ENCODE data around the gene IKBKG. TPM values are rescaled to one million over a fixed set of nuclear protein-coding genes. Genes with fewer than 3 reads are reported as not detected.

IKBKG gene
- total and polyA plus RNA-seq, 5 donors from 2014 or later = 27.9 to 48.0 (median 36.7) TPM

DNA sequence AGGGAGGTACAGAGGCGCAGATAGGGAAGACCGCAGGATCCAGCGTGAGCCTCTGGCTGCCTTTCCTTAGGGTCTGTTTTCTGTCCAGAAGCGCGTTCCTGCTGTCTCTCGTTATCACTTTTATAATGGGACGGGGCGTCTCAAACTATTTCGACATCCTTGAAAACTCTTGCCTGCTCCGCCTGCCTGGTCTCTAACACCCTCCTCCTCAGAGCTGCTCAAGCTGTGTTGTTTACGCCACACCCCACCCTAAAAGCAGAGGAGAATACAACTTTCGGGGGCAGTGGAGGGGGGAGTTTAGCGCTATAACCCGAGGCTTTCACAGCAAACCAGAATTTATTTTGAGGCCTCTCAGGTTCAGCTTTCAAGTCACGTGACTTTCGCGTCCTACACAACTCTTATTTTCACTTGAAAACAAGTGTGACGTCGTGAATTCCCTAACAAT is 30.7 kb upstream of the IKBKG start:
- Mint-ChIP-seq H3K36me3 (peaks cover 5% of the 10 kb centered on the region), H3K9me3 (no peaks in the 10 kb centered on the region), H3K27me3 (no peaks in the 10 kb centered on the region), H3K4me1 (peaks cover 0 to 28% (median 5%) of the 10 kb centered on the region in 4 donors), H3K4me3 (peak overlapping the region; percentile 51 to 89 (median 83)), H3K27ac (peak overlapping the region; percentile 90 to 95 (median 91))
- Histone ChIP-seq H3K27me3 (ENCODE audit: control insufficient read depth, insufficient read depth, low read length) (no peaks in the 10 kb centered on the region), H3K4me3 (ENCODE audit: low read depth, low read length) (peak overlapping the region; percentile 80), H3K27ac (ENCODE audit: insufficient read depth, low read length, poor library complexity, severe bottlenecking) (peak overlapping the region; percentile 71), H3K36me3 (ENCODE audit: control insufficient read depth, insufficient read depth, low read length) (no peaks in the 10 kb centered on the region), H3K4me1 (ENCODE audit: control insufficient read depth, insufficient read depth, low read length, poor library complexity, severe bottlenecking) (peaks cover 17% of the 10 kb centered on the region), H3K9me3 (ENCODE audit: control insufficient read depth in 2 of 2, low read length in 2 of 2) (no peaks in the 10 kb centered on the region)
- ATAC-seq (ENCODE audit: low read depth in 2 of 2) (no peak), DNase-seq (peak in 1 of 3 donors; percentile 45)

DNA sequence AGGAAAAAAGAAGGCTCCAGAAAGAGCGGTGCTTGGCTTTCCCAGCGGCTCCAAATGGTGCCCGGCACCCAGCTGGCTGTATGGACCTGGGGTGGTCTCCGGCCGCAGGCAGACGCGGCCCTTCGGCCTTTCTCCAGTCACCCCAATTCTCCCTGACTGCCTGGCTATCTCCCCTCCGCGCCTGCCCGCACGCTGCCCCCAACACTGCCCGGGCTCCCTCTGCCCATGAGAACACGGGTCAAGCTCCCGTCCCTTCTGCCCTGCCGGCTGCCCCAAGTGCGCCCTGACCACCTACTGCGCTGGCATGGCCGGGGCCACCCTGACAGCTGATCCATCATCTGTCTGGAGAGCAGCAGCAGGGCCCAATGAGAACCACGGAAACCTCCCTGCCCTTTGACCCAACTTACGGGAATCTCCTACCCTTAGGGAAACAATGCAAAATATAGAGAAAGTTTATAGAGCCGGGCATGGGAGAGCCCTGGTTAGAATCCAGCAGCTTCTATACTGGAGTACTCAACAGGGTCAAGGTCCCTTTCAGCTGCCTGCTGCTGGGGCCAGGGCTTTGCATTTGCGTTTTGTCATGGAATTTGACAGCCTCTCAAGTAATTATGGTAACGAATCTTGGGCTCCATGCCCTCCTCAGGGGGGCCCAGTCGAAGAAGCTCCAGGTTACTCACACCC is 30.2 kb upstream of the IKBKG start:
- no peak for ATAC-seq (ENCODE audit: low read depth in 2 of 2)
- H3K4me1 Mint-ChIP-seq = peaks cover 0 to 25% (median 5%) of the 10 kb centered on the region in 4 donors

DNA sequence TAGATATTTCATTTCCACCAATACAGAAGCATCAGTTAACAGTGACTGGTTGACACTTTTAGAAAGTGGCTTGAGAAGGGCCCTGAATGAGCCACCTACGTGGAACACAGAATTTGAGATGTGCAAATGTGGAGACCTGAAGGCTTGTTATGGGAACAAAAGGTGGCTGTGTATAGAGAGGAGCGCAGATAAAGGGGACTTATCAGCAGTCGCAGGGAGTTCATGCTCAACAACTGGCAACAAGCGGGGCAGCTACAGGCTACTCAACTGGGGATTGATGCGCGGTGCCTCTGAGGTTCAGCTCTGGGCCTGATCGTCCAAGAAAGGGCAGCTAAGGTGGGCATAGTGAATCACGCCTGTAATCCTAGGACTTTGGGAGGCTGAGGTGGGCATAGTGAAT is 28.0 kb upstream of the IKBKG start:
- Mint-ChIP-seq H3K27me3 (no peaks in the 10 kb centered on the region), H3K27ac (no peak overlapping the region), H3K9me3 (no peaks in the 10 kb centered on the region), H3K4me1 (peaks cover 0 to 14% (median 0%) of the 10 kb centered on the region in 4 donors), H3K4me3 (no peak overlapping the region), H3K36me3 (no peaks in the 10 kb centered on the region)
- Histone ChIP-seq H3K36me3 (ENCODE audit: control insufficient read depth, insufficient read depth, low read length) (no peaks in the 10 kb centered on the region), H3K27me3 (ENCODE audit: control insufficient read depth, insufficient read depth, low read length) (no peaks in the 10 kb centered on the region), H3K4me1 (ENCODE audit: control insufficient read depth, insufficient read depth, low read length, poor library complexity, severe bottlenecking) (peaks cover 14% of the 10 kb centered on the region), H3K9me3 (ENCODE audit: control insufficient read depth in 2 of 2, low read length in 2 of 2) (no peaks in the 10 kb centered on the region), H3K4me3 (ENCODE audit: low read depth, low read length) (no peak overlapping the region), H3K27ac (ENCODE audit: insufficient read depth, low read length, poor library complexity, severe bottlenecking) (no peak overlapping the region)
- DNase-seq = no peak
- ATAC-seq (ENCODE audit: low read depth in 2 of 2) = no peak

More for the DNA sequence above, 30.2 kb upstream of the IKBKG start:
- Mint-ChIP-seq H3K27me3 (no peaks in the 10 kb centered on the region), H3K27ac (no peak overlapping the region), H3K4me3 (peak overlapping the region; percentile 9 to 89 (median 51)), H3K9me3 (no peaks in the 10 kb centered on the region), H3K36me3 (peaks cover 5% of the 10 kb centered on the region)
- no peaks in the 10 kb centered on the region for H3K9me3 ChIP-seq (ENCODE audit: control insufficient read depth in 2 of 2, low read length in 2 of 2)
- no peaks in the 10 kb centered on the region for H3K27me3 ChIP-seq (ENCODE audit: control insufficient read depth, insufficient read depth, low read length)
- no peaks in the 10 kb centered on the region for H3K36me3 ChIP-seq (ENCODE audit: control insufficient read depth, insufficient read depth, low read length)
- peaks cover 14% of the 10 kb centered on the region for H3K4me1 ChIP-seq (ENCODE audit: control insufficient read depth, insufficient read depth, low read length, poor library complexity, severe bottlenecking)
- H3K27ac ChIP-seq (ENCODE audit: insufficient read depth, low read length, poor library complexity, severe bottlenecking) = peak overlapping the region; percentile 71
- H3K4me3 ChIP-seq (ENCODE audit: low read depth, low read length) = peak overlapping the region; percentile 80
- no peak for DNase-seq

DNA sequence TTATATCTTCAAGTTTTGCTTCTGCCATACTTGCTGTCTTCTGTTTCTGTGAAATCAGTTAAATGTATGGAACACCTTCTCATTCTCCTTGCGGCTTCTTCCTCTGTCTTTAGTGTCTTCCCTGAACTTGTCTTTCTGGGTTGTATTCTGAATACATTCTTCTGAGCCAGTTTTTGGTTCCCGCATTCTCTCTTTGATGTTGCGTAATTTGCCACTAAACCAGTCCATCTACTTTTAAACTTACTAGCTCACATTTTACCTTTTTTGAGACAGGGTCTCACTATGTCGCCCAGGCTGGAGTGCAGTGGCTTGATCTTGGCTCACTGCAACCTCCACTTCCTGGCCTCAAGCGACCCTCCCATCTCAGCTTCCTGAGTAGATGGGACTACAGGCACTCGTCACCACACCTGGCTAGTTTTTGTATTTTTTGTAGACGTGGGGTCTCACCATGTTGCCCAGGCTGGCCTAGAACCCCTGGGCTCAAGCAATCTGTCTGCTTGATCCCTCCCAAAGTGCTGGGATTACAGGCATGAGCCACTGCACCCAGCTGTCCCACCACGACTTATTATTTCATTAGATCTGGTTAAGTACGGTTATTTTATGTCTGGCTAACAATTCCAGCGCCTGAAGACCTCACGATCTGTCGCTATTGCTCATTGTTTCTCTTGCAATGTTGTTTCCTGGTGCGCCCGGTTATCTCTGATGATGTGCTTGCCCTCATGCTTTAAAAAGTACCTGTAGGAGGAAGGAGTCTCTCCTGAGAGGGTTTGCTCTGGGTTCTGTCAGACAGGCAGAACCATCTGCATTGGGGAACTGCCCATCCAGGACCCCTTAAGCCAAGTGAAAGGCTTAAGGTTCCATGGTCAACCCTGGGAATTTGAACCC is 21.6 kb upstream of the IKBKG start:
- H3K36me3 Mint-ChIP-seq = no peaks in the 10 kb centered on the region
- no peaks in the 10 kb centered on the region for H3K27me3 Mint-ChIP-seq
- no peaks in the 10 kb centered on the region for H3K9me3 Mint-ChIP-seq
- H3K27me3 ChIP-seq (ENCODE audit: control insufficient read depth, insufficient read depth, low read length) = no peaks in the 10 kb centered on the region
- ATAC-seq (ENCODE audit: low read depth in 2 of 2) = no peak
- no peak overlapping the region for H3K27ac ChIP-seq (ENCODE audit: insufficient read depth, low read length, poor library complexity, severe bottlenecking)
- peaks cover 0 to 27% (median 8%) of the 10 kb centered on the region in 4 donors for H3K4me1 Mint-ChIP-seq
- no peaks in the 10 kb centered on the region for H3K36me3 ChIP-seq (ENCODE audit: control insufficient read depth, insufficient read depth, low read length)
- peak overlapping the region in 2 of 3 donors; percentile 12 to 56 for H3K27ac Mint-ChIP-seq
- H3K4me3 ChIP-seq (ENCODE audit: low read depth, low read length) = no peak overlapping the region
- H3K4me3 Mint-ChIP-seq = peak overlapping the region in 1 of 4 donors; percentile 19
- peaks cover 13% of the 10 kb centered on the region for H3K4me1 ChIP-seq (ENCODE audit: control insufficient read depth, insufficient read depth, low read length, poor library complexity, severe bottlenecking)
- no peaks in the 10 kb centered on the region for H3K9me3 ChIP-seq (ENCODE audit: control insufficient read depth in 2 of 2, low read length in 2 of 2)
- no peak for DNase-seq

DNA sequence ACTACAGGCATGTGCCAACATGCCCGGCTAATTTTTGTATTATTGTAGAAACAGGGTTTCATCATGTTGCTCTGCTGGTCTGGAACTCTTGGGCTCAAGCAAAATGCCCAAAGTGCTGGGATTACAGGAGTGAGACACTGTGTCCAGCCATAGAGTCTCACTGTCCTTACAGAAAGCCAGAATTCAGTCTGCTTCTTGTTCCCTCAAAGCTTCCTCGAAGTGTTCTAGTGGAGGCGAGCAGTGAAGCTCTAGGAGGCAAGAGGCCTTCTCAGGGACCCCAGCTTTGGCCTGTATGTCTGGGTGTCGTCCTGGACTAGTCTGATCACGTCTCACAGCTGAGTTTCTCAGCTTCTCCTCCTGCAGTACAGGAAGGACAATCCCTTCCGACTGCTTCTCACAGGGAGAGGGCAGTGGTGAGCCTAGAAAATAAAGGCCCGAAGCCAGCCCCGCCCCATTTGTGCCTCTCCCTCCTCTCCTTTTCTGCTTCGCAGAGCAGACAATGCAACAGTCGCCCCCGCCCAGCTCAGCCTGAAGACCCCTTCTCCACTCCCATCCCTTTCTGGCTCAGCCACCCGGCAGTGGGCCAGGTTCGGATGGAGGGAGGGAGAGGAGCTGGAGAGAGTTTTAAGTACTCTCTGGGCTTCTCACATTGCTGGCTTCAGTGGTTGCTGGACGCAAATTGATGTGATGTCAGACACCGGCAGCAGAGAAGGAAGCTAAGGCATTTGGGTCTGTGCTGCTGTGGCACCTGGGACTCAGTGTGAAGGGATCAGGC is 20.3 kb upstream of the IKBKG start:
- Histone ChIP-seq H3K27ac (ENCODE audit: insufficient read depth, low read length, poor library complexity, severe bottlenecking) (no peak overlapping the region), H3K36me3 (ENCODE audit: control insufficient read depth, insufficient read depth, low read length) (no peaks in the 10 kb centered on the region), H3K27me3 (ENCODE audit: control insufficient read depth, insufficient read depth, low read length) (no peaks in the 10 kb centered on the region), H3K9me3 (ENCODE audit: control insufficient read depth in 2 of 2, low read length in 2 of 2) (no peaks in the 10 kb centered on the region), H3K4me3 (ENCODE audit: low read depth, low read length) (no peak overlapping the region), H3K4me1 (ENCODE audit: control insufficient read depth, insufficient read depth, low read length, poor library complexity, severe bottlenecking) (peaks cover 13% of the 10 kb centered on the region)
- DNase-seq (peak; percentile 40 to 77 (median 50)), ATAC-seq (ENCODE audit: low read depth in 2 of 2) (peak; percentile 85 to 87)
- no peaks in the 10 kb centered on the region for H3K9me3 Mint-ChIP-seq
- H3K27me3 Mint-ChIP-seq = no peaks in the 10 kb centered on the region
- H3K36me3 Mint-ChIP-seq = no peaks in the 10 kb centered on the region
- H3K4me3 Mint-ChIP-seq = peak overlapping the region in 1 of 4 donors; percentile 68
- peaks cover 0 to 30% (median 8%) of the 10 kb centered on the region in 4 donors for H3K4me1 Mint-ChIP-seq
- peak overlapping the region; percentile 55 to 90 (median 56) for H3K27ac Mint-ChIP-seq

DNA sequence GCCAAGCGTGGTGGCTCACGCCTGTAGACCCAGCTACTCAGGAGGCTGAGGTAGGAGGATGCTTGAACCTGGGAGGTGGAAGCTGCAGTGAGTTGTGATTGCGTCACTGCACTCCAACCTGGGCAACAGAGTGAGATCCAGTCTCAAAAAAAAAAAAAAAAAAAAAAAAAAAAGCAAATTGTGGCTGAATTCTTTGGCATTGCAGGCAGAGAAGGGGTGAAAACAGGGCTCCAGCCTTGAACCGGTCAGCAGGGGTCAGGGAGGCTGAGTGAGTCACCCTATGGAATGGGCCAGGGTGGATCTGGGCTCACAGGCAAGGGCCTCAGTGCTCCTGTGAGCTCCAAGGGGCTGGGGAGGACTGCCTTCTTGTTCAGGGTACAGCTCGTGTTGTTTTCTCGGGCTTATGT is 18.2 kb upstream of the IKBKG start:
- Histone ChIP-seq H3K36me3 (ENCODE audit: control insufficient read depth, insufficient read depth, low read length) (no peaks in the 10 kb centered on the region), H3K4me3 (ENCODE audit: low read depth, low read length) (no peak overlapping the region), H3K27me3 (ENCODE audit: control insufficient read depth, insufficient read depth, low read length) (no peaks in the 10 kb centered on the region), H3K4me1 (ENCODE audit: control insufficient read depth, insufficient read depth, low read length, poor library complexity, severe bottlenecking) (peaks cover 14% of the 10 kb centered on the region), H3K9me3 (ENCODE audit: control insufficient read depth in 2 of 2, low read length in 2 of 2) (no peaks in the 10 kb centered on the region), H3K27ac (ENCODE audit: insufficient read depth, low read length, poor library complexity, severe bottlenecking) (no peak overlapping the region)
- Mint-ChIP-seq H3K9me3 (no peaks in the 10 kb centered on the region), H3K4me1 (peaks cover 0 to 33% (median 8%) of the 10 kb centered on the region in 4 donors), H3K36me3 (no peaks in the 10 kb centered on the region), H3K27ac (no peak overlapping the region), H3K4me3 (no peak overlapping the region), H3K27me3 (no peaks in the 10 kb centered on the region)
- ATAC-seq (ENCODE audit: low read depth in 2 of 2) = no peak
- no peak for DNase-seq

DNA sequence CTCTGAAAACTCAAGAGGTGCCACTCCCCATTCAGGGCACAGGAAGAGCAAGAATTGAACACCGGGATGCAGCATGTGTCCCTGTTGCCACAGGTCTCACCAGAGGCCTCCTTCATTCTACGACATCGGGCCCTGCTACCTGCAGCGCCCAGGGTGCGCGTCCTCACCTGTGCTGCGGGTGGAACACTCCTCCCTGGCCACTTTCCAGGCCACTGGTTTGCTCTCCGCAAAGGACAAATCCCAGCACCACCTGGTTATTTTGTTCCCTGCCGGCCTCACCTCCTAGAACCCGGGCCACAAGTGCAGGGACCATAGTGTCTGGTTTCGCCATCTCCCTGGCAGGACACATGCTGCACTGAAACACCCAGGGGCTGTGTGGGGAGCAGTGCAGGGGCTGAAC is 17.1 kb upstream of the IKBKG start:
- no peaks in the 10 kb centered on the region for H3K9me3 ChIP-seq (ENCODE audit: control insufficient read depth in 2 of 2, low read length in 2 of 2)
- ATAC-seq (ENCODE audit: low read depth in 2 of 2) (no peak), DNase-seq (no peak)
- peaks cover 0 to 36% (median 11%) of the 10 kb centered on the region in 4 donors for H3K4me1 Mint-ChIP-seq
- H3K27ac Mint-ChIP-seq = peak overlapping the region in 2 of 3 donors; percentile 31 to 41
- H3K36me3 Mint-ChIP-seq = peaks cover 4% of the 10 kb centered on the region
- H3K4me3 Mint-ChIP-seq = no peak overlapping the region
- no peaks in the 10 kb centered on the region for H3K9me3 Mint-ChIP-seq
- peaks cover under 1% of the 10 kb centered on the region for H3K36me3 ChIP-seq (ENCODE audit: control insufficient read depth, insufficient read depth, low read length)
- no peaks in the 10 kb centered on the region for H3K27me3 ChIP-seq (ENCODE audit: control insufficient read depth, insufficient read depth, low read length)
- no peaks in the 10 kb centered on the region for H3K27me3 Mint-ChIP-seq
- H3K27ac ChIP-seq (ENCODE audit: insufficient read depth, low read length, poor library complexity, severe bottlenecking) = no peak overlapping the region
- no peak overlapping the region for H3K4me3 ChIP-seq (ENCODE audit: low read depth, low read length)
- peaks cover 20% of the 10 kb centered on the region for H3K4me1 ChIP-seq (ENCODE audit: control insufficient read depth, insufficient read depth, low read length, poor library complexity, severe bottlenecking)
